Body of pancreas (tissue), 4 donors: ENCODE measurements around the gene PEAK1.

Experiments used
- CTCF ChIP-seq, 7 experiments: fragments of 450-650 bp in 4 of 7; fragments of 200-600 bp in 3 of 7; sonication (generic) in 3 of 7; IDR thresholded peaks; one replicate each; pipeline ENCODE4 v1.5.1; 2016 to 2019; ENCODE audit warnings: antibody characterized with exemption in 7 of 7
- POLR2A ChIP-seq, 3 donors: fragments of 450-650 bp; IDR thresholded peaks; one replicate each; pipeline ENCODE4 v1.6.1; 2016; ENCODE audit warnings: antibody characterized with exemption in 3 of 3, mild to moderate bottlenecking in 2 of 3

GRCh38 chr15:77074350-77074749 lies 345.6 kb downstream of the PEAK1 start:
- no peak for TF ChIP-seq CTCF (IDR thresholded peaks at IDR 0.05)
- TF ChIP-seq POLR2A (IDR thresholded peaks at IDR 0.05): no peak
